ENCODE results near the gene NOXA1.

DNA sequence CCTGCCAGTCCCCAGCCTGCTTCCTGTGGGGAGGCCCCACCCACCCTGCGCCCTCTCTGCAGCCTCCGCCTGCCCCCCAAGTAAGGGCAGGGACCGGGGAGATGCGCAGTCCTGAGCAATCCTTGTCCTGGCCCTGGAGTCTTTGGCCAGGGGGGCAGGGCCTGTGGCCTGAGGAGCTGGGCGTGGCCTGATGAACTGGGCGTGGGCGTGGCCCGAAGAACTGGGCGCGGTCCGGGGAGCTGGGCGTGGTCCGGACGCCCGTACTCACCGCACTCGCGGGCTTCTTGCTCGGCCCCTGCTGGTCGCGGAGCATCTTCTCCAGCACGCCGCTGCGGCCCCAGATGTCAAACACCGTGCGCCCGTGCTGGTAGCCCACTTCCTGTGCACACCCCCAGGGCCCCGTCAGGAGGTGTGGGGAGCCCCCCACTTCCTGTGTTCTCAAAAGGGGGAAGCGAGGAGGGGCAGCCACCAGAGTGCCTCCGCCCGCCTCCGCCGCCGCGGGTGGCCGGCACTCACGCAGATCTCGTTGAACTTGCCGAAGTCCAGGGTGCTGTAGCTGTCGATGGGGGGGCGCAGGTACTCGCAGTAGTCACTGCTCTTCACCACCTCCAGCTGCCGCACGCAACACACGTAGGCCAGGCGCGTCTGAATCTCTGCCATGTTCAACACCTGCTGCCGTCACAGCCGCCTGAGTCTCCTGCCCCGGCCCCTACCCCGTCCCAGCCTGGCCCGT is 38.6 kb downstream of the NOXA1 start:
- TF ChIP-seq CTCF (IDR thresholded peaks at IDR 0.05) (peak in 1 of 5 experiments; percentile 23), POLR2AphosphoS5 (IDR thresholded peaks at IDR 0.05) (no peak), POLR2A (IDR thresholded peaks at IDR 0.05) (peak; percentile 37), EP300 (IDR thresholded peaks at IDR 0.05; ENCODE audit: low read depth) (no peak)

All from transverse colon (tissue), 4 donors.